GM12801 (cell line): ENCODE measurements around the gene SMAD6.

Experiments used
- CTCF ChIP-seq: IDR thresholded peaks from one replicate; pipeline ENCODE4 v1.5.1; 2011; ENCODE audit warnings: control low read depth; ENCODE audit not compliant: insufficient read length; ENCODE audit errors: extremely low read depth

The SMAD6 gene

GRCh38 chr15:66740802-66741201 is 38.8 kb downstream of the SMAD6 start:
- no peak for TF ChIP-seq CTCF

- TF ChIP-seq CTCF = no peak
Measured at GRCh38 chr15:66741646-66742045, 39.6 kb downstream of the SMAD6 start.

- no peak for TF ChIP-seq CTCF
Measured at GRCh38 chr15:66742286-66742685, 40.2 kb downstream of the SMAD6 start.

GRCh38 chr15:66743204-66743603 is 41.2 kb downstream of the SMAD6 start:
- TF ChIP-seq CTCF = no peak

GRCh38 chr15:66743703-66744536 is 41.9 kb downstream of the SMAD6 start:
- TF ChIP-seq CTCF = no peak

GRCh38 chr15:66744610-66745279 is 42.7 kb downstream of the SMAD6 start:
- TF ChIP-seq CTCF = no peak

- no peak for TF ChIP-seq CTCF
Measured at GRCh38 chr15:66745530-66746230, 43.6 kb downstream of the SMAD6 start.
